ENCODE results near the gene MAN2B1.

- no peak for TF ChIP-seq CTCF (IDR thresholded peaks at IDR 0.05; ENCODE audit: low read depth, low read length)
- no peak for TF ChIP-seq EZH2phosphoT487 (IDR thresholded peaks at IDR 0.05; ENCODE audit: low read depth)
These were observed 36.5 kb upstream of the MAN2B1 start for GRCh38 chr19:12703046-12703445.
